ENCODE results near the gene ARSI. TPM values are rescaled to one million over a fixed set of nuclear protein-coding genes. Genes with fewer than 3 reads are reported as not detected.

The ARSI gene
- total RNA-seq, 2 donors from 2014 or later: not detected

DNA sequence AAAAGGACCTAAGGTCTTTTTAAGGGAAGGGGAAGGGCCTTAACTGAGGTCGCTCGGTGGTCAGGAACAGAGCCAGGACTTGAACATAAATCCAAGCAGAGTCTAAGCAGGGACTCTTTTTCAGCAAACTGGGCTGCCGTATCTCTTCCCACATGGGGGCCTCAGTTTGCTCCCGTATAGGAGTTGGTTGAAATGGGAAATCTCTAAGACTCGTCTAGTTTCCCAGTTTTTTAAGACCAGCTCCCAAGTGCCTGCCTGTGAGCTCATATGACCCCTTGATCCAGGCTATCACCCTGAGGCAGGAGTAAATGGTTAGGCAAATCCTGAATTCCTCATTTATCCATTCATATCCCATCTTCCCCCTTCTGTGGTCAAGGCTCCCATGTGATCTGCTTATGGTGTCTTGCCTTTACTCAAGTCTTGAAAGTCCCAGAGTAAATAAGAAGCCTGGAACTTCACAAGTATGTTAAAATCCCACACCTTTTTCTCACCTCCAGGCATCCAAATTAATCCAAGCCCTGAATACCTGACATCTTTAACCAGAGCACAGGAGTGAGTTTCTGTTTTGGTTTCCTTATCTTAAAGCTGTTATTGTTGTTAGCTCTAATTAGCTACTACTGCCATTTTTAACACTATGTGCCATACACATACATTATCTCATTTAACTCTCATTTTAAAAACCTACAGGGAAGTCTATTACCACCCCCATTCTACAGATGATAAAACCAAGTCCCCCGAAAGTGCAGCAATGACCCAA is 3.0 kb downstream of the ARSI start:
- ATAC-seq (no peak), DNase-seq (no peak)
- no peak overlapping the region for H3K4me3 Mint-ChIP-seq
- H3K27me3 Mint-ChIP-seq: peaks cover 52% of the 10 kb centered on the region
- no peaks in the 10 kb centered on the region for H3K9me3 ChIP-seq (ENCODE audit: control insufficient read depth, low read length, poor library complexity, severe bottlenecking)
- peaks cover 6% of the 10 kb centered on the region for H3K4me1 Mint-ChIP-seq
- H3K27ac Mint-ChIP-seq: no peak overlapping the region
- H3K36me3 Mint-ChIP-seq (ENCODE audit: low read depth): peaks cover 2% of the 10 kb centered on the region

GRCh38 chr5:150298701-150299451 is 3.8 kb downstream of the ARSI start:
- no peak overlapping the region for H3K27ac Mint-ChIP-seq
- no peak overlapping the region for H3K4me3 Mint-ChIP-seq
- H3K4me1 Mint-ChIP-seq: peaks cover 6% of the 10 kb centered on the region
- H3K9me3 ChIP-seq (ENCODE audit: control insufficient read depth, low read length, poor library complexity, severe bottlenecking): no peaks in the 10 kb centered on the region
- H3K27me3 Mint-ChIP-seq: peaks cover 46% of the 10 kb centered on the region
- DNase-seq (no peak), ATAC-seq (no peak)
- H3K36me3 Mint-ChIP-seq (ENCODE audit: low read depth): peaks cover 2% of the 10 kb centered on the region

- no peaks in the 10 kb centered on the region for H3K9me3 ChIP-seq (ENCODE audit: control insufficient read depth, low read length, poor library complexity, severe bottlenecking)
- Mint-ChIP-seq H3K4me1 (peaks cover 6% of the 10 kb centered on the region), H3K36me3 (ENCODE audit: low read depth) (peaks cover 2% of the 10 kb centered on the region), H3K4me3 (no peak overlapping the region), H3K27ac (no peak overlapping the region), H3K27me3 (peaks cover 43% of the 10 kb centered on the region)
- ATAC-seq (no peak), DNase-seq (no peak)
Observed at GRCh38 chr5:150297934-150298595, 4.6 kb downstream of the ARSI start.

DNA sequence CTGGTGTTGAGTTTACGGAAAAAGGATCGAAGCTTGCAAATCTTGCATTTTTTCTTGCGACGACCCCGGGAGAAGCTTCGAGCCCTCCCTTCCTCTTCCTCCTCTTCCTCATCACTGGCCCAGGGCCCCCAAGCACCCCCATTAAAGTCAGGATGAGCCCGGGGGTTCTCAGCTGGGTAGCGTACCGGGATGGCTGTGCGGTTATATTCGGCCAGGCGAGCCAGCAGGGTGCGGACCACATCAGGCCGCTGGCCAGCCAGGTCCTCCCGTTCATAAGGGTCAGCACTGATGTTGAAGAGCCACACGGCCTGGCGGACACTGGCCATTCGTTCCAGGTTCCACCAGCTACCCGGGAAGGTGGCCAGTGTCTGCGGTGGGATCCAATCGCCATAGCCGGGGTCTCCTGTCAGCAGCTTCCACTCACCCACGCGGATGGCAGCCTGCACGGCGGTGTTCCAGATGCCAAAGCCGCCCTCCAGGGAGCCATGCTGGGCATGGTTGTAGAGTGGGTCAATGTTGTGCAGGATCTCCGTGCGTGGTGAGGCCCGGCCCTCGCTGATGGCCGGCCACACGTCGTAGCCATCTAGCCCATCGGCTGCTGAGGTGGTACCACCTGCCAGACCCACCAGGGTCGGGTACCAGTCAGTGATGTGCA is 5.3 kb downstream of the ARSI start:
- H3K36me3 Mint-ChIP-seq (ENCODE audit: low read depth): peaks cover 2% of the 10 kb centered on the region
- H3K4me3 Mint-ChIP-seq: no peak overlapping the region
- H3K4me1 Mint-ChIP-seq: peaks cover 6% of the 10 kb centered on the region
- ATAC-seq: no peak
- H3K9me3 ChIP-seq (ENCODE audit: control insufficient read depth, low read length, poor library complexity, severe bottlenecking): no peaks in the 10 kb centered on the region
- no peak for DNase-seq
- H3K27me3 Mint-ChIP-seq: peaks cover 49% of the 10 kb centered on the region
- no peak overlapping the region for H3K27ac Mint-ChIP-seq

DNA sequence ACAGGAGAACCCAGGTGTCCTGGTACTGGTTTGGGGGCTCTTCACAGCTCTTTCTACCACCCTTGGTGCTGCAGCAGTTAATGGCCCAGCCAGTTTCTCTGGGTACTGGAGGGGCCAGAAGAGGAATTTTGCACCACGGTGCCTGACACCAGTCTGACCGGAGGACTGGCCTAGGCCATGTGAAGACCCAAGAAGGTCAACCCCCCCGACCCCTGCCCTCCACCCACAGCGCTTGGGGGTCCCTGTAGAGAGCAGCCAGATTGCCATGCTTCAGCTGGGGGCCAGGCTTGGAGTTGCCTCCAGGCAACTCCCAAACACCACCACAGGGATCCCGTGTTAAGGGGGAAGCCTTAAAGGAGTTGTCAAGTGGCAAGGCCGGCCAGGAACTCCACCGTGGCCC is 6.2 kb downstream of the ARSI start:
- Mint-ChIP-seq H3K27ac (no peak overlapping the region), H3K4me1 (peaks cover 3% of the 10 kb centered on the region), H3K4me3 (no peak overlapping the region), H3K27me3 (peaks cover 46% of the 10 kb centered on the region), H3K36me3 (ENCODE audit: low read depth) (no peaks in the 10 kb centered on the region)
- DNase-seq (no peak), ATAC-seq (no peak)
- H3K9me3 ChIP-seq (ENCODE audit: control insufficient read depth, low read length, poor library complexity, severe bottlenecking): no peaks in the 10 kb centered on the region

DNA sequence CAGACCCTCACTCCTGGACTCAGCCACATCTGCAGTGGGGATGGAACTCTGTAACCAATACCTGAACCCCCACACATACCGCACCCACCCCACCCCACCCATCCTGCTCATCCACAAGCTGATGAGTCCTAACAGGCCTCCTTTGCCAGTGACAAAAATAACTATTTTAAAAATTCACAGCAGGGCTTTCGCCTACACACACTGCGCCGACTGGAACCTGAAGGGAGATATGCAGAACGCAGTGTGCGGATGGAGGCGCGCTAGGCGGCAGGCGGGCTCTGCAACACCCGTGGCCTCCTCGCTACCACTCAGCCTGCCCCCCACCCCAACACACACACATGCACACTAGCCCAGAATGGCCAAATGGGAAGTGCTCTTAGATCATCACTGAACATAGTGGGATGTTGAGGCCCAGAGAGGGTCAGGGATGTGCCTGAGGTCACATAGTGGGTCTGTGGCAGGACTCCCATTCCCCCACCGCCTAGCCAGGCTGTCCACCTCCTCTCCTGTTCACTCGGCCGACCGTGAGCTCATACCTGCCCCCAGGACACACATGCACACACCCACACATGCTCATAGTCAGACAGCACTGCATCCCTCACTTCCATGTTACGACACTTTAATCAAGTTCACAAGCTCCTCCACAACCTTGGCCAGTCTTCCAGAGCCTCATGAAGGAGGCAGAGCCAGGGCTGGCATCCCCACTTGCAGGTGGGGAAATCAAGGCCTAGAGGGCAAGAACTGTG is 6.8 kb downstream of the ARSI start:
- H3K9me3 ChIP-seq (ENCODE audit: control insufficient read depth, low read length, poor library complexity, severe bottlenecking): no peaks in the 10 kb centered on the region
- peaks cover 40% of the 10 kb centered on the region for H3K27me3 Mint-ChIP-seq
- no peak for ATAC-seq
- peaks cover 3% of the 10 kb centered on the region for H3K4me1 Mint-ChIP-seq
- no peak overlapping the region for H3K27ac Mint-ChIP-seq
- no peak for DNase-seq
- H3K36me3 Mint-ChIP-seq (ENCODE audit: low read depth): no peaks in the 10 kb centered on the region
- H3K4me3 Mint-ChIP-seq: no peak overlapping the region

- ATAC-seq (no peak), DNase-seq (no peak)
- no peak overlapping the region for H3K27ac Mint-ChIP-seq
- H3K4me1 Mint-ChIP-seq: peaks cover 3% of the 10 kb centered on the region
- H3K4me3 Mint-ChIP-seq: no peak overlapping the region
- peaks cover 2% of the 10 kb centered on the region for H3K36me3 Mint-ChIP-seq (ENCODE audit: low read depth)
- no peaks in the 10 kb centered on the region for H3K9me3 ChIP-seq (ENCODE audit: control insufficient read depth, low read length, poor library complexity, severe bottlenecking)
- H3K27me3 Mint-ChIP-seq: peaks cover 37% of the 10 kb centered on the region
Observed at GRCh38 chr5:150295172-150295634, 7.5 kb downstream of the ARSI start.

GRCh38 chr5:150294551-150295071 is 8.1 kb downstream of the ARSI start:
- H3K27ac Mint-ChIP-seq: no peak overlapping the region
- H3K27me3 Mint-ChIP-seq: peaks cover 37% of the 10 kb centered on the region
- H3K4me3 Mint-ChIP-seq: no peak overlapping the region
- peaks cover 2% of the 10 kb centered on the region for H3K36me3 Mint-ChIP-seq (ENCODE audit: low read depth)
- ATAC-seq (no peak), DNase-seq (no peak)
- H3K4me1 Mint-ChIP-seq: peaks cover 6% of the 10 kb centered on the region
- no peaks in the 10 kb centered on the region for H3K9me3 ChIP-seq (ENCODE audit: control insufficient read depth, low read length, poor library complexity, severe bottlenecking)

DNA sequence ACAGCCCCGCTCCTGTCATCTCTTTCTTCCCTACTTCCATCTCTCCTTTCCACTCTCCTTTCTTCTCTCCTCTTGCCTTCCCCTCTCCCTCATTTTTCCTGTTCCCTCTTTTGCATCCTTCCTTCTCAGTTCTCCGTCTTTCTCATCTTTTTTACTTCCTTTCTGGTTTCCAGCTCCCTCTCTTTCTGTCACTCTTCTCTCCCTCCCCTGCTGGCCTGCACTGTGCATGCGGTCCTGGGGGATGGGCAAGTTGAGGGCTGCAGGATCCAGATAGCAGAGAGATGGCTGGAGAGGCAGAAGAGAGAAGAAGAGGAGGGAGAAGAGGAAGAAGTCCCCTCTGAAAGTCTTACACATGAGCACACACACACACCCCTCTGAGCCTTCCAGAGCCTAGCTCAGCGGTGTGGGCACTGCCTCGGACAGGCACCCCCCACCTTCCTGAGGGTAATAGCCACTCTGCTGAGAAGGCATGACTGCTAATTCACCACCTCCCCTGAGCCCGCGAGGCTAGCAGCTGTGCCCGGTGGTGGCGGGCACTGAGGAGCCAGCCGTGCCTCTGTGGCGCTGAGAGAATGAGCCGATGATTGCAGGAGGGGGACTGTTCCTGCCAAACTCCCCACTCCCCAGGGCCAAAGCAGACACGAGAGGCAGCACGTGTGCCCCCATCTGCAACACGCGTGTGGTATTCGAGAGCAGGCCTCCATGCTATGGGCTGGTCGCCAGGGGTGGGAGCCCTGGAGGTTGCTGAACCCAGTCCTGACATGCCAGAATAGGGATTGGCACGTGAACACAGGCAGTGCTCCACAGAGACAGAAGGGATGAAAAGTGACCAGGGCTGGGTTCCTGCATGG is 9.4 kb downstream of the ARSI start:
- H3K36me3 Mint-ChIP-seq (ENCODE audit: low read depth): peaks cover 2% of the 10 kb centered on the region
- H3K4me3 Mint-ChIP-seq: no peak overlapping the region
- H3K4me1 Mint-ChIP-seq: peaks cover 9% of the 10 kb centered on the region
- no peaks in the 10 kb centered on the region for H3K9me3 ChIP-seq (ENCODE audit: control insufficient read depth, low read length, poor library complexity, severe bottlenecking)
- no peak for DNase-seq
- no peak overlapping the region for H3K27ac Mint-ChIP-seq
- ATAC-seq: no peak
- peaks cover 42% of the 10 kb centered on the region for H3K27me3 Mint-ChIP-seq

- ATAC-seq: no peak
- Mint-ChIP-seq H3K27ac (no peak overlapping the region), H3K36me3 (ENCODE audit: low read depth) (peaks cover 2% of the 10 kb centered on the region), H3K4me3 (no peak overlapping the region), H3K4me1 (peaks cover 13% of the 10 kb centered on the region), H3K27me3 (peaks cover 40% of the 10 kb centered on the region)
- DNase-seq: no peak
- H3K9me3 ChIP-seq (ENCODE audit: control insufficient read depth, low read length, poor library complexity, severe bottlenecking): no peaks in the 10 kb centered on the region
Observed at GRCh38 chr5:150291388-150292385, 11.0 kb downstream of the ARSI start.

All from T-helper 17 cell (primary cell).